Mesenchymal stem cell (in vitro differentiated cells and primary cell): ENCODE results near the gene FUT9.

ENCODE experiments used
- DNase-seq: peaks from one replicate; pipeline ENCODE4 v3.0.0-alpha.2; 2013
- H2AFZ ChIP-seq: one replicate; pipeline ENCODE4 v1.6.1; 2013; ENCODE audit warnings: low read depth, mild to moderate bottlenecking, control low read depth, inconsistent platforms, low read length, moderate library complexity
- H2AK5ac ChIP-seq: 2 replicates; pipeline ENCODE4 v1.6.1; 2013; ENCODE audit warnings: low read length, moderate library complexity, mild to moderate bottlenecking, inconsistent platforms; ENCODE audit not compliant: severe bottlenecking
- H2BK120ac ChIP-seq: one replicate; pipeline ENCODE4 v1.6.1; 2013; ENCODE audit warnings: low read depth, mild to moderate bottlenecking, inconsistent platforms, low read length, moderate library complexity
- H2BK12ac ChIP-seq, 2 experiments: one replicate each; pipeline ENCODE4 v1.6.1; 2013; ENCODE audit warnings: inconsistent platforms in 2 of 2, low read length in 2 of 2, mild to moderate bottlenecking in 2 of 2, moderate library complexity in 2 of 2, control low read depth in 1 of 2
- H2BK15ac ChIP-seq: one replicate; pipeline ENCODE4 v1.6.1; 2013; ENCODE audit warnings: mild to moderate bottlenecking, low read depth, inconsistent platforms; ENCODE audit not compliant: poor library complexity, severe bottlenecking
- H2BK5ac ChIP-seq: 2 replicates; pipeline ENCODE4 v1.6.1; 2013; ENCODE audit warnings: low read depth, mild to moderate bottlenecking, low read length, control low read depth, inconsistent platforms; ENCODE audit not compliant: poor library complexity, severe bottlenecking
- H3K14ac ChIP-seq, 2 experiments: one replicate each; pipeline ENCODE4 v1.6.1; 2013; ENCODE audit warnings: inconsistent platforms in 2 of 2, low read length in 2 of 2, control low read depth in 1 of 2, mild to moderate bottlenecking in 1 of 2, moderate library complexity in 1 of 2
- H3K18ac ChIP-seq, 2 experiments: one replicate each; pipeline ENCODE4 v1.6.1; 2013; ENCODE audit warnings: inconsistent platforms in 2 of 2, low read length in 2 of 2, control low read depth in 1 of 2, low read depth in 1 of 2, mild to moderate bottlenecking in 1 of 2
- H3K23ac ChIP-seq, 2 experiments: one replicate each; pipeline ENCODE4 v1.6.1; 2013; ENCODE audit warnings: inconsistent platforms in 2 of 2, low read length in 2 of 2, mild to moderate bottlenecking in 2 of 2, moderate library complexity in 2 of 2, control low read depth in 1 of 2
- H3K27ac ChIP-seq: 2 replicates; pipeline ENCODE4 v1.5.1; 2013; ENCODE audit warnings: mild to moderate bottlenecking, moderate library complexity, low read length, control low read depth, inconsistent platforms; ENCODE audit not compliant: poor library complexity, severe bottlenecking
- H3K27me3 ChIP-seq, 2 experiments: 2 replicates each; pipeline versions ENCODE4 v1.6.1 to v1.7.0; 2013; ENCODE audit warnings: low read length in 2 of 2, mild to moderate bottlenecking in 2 of 2, moderate library complexity in 2 of 2, control low read depth in 1 of 2, inconsistent platforms in 1 of 2; ENCODE audit not compliant: control insufficient read depth in 1 of 2, insufficient read depth in 1 of 2
- H3K36me3 ChIP-seq, 2 experiments: 2 replicates each; pipeline versions ENCODE4 v1.6.1 to v1.7.0; 2013; ENCODE audit warnings: low read length in 2 of 2, control low read depth in 1 of 2, inconsistent platforms in 1 of 2, low read depth in 1 of 2, mild to moderate bottlenecking in 1 of 2; ENCODE audit not compliant: insufficient read depth in 2 of 2, control insufficient read depth in 1 of 2
- H3K4ac ChIP-seq, 2 experiments: one replicate each; pipeline ENCODE4 v1.6.1; 2013; ENCODE audit warnings: inconsistent platforms in 2 of 2, low read length in 2 of 2, mild to moderate bottlenecking in 2 of 2, moderate library complexity in 2 of 2, control low read depth in 1 of 2, low read depth in 1 of 2
- H3K4me1 ChIP-seq: 2 replicates; pipeline ENCODE4 v1.6.1; 2013; ENCODE audit warnings: low read depth, low read length, control low read depth; ENCODE audit not compliant: control insufficient read depth, insufficient read depth
- H3K4me2 ChIP-seq: 2 replicates; pipeline ENCODE4 v1.6.1; 2013; ENCODE audit warnings: low read length, mild to moderate bottlenecking, inconsistent platforms; ENCODE audit not compliant: poor library complexity, severe bottlenecking
- H3K4me3 ChIP-seq, 2 experiments: 2 replicates each; pipeline versions ENCODE4 v1.5.1 to v1.7.0; 2013; ENCODE audit warnings: low read length in 2 of 2, mild to moderate bottlenecking in 2 of 2, control low read depth in 1 of 2, low read depth in 1 of 2; ENCODE audit not compliant: insufficient read depth in 1 of 2
- H3K79me1 ChIP-seq: replicated peaks from 2 replicates; pipeline ENCODE4 v1.6.1; 2013; ENCODE audit warnings: mild to moderate bottlenecking, control low read depth, low read length, inconsistent platforms; ENCODE audit not compliant: poor library complexity, severe bottlenecking
- H3K9ac ChIP-seq: 2 replicates; pipeline ENCODE4 v1.7.0; 2013; ENCODE audit warnings: mild to moderate bottlenecking, low read length, moderate library complexity
- H3K9me3 ChIP-seq: 2 replicates; pipeline ENCODE4 v1.7.0; 2013; ENCODE audit warnings: mild to moderate bottlenecking, low read length; ENCODE audit not compliant: control insufficient read depth
- H4K8ac ChIP-seq: one replicate; pipeline ENCODE4 v1.6.1; 2013; ENCODE audit warnings: inconsistent platforms, mild to moderate bottlenecking, low read length, moderate library complexity
- H4K91ac ChIP-seq: one replicate; pipeline ENCODE4 v1.6.1; 2013; ENCODE audit warnings: mild to moderate bottlenecking, low read length, inconsistent platforms
- WGBS: methylation state at CpG from one replicate; pipeline ENCODE4 v1.1.7; 2013; ENCODE audit warnings: mixed read lengths; 5-methylcytosine and 5-hydroxymethylcytosine counted together

FUT9 gene

GRCh38 chr6:96014846-96015517 is 792 bp upstream of the FUT9 start:
- no peak for DNase-seq
- peak overlapping the region; percentile 82 for H3K4me2 ChIP-seq
- no peak overlapping the region for H4K91ac ChIP-seq
- peaks cover 15% of the 10 kb centered on the region for H3K4me1 ChIP-seq
- no peak overlapping the region for H4K8ac ChIP-seq
- H3K36me3 ChIP-seq: no peaks in the 10 kb centered on the region
- H2BK15ac ChIP-seq: no peak overlapping the region
- H3K9me3 ChIP-seq: no peaks in the 10 kb centered on the region
- no peak overlapping the region for H2AK5ac ChIP-seq
- H2AFZ ChIP-seq: no peak overlapping the region
- no peak overlapping the region for H3K14ac ChIP-seq
- H3K4me3 ChIP-seq: peak overlapping the region in 1 of 2 experiments; percentile 48
- no peak overlapping the region for H3K9ac ChIP-seq
- no peak overlapping the region for H3K4ac ChIP-seq
- no peak overlapping the region for H2BK120ac ChIP-seq
- no peak overlapping the region for H2BK5ac ChIP-seq
- H3K18ac ChIP-seq: no peak overlapping the region
- 10% methylated on average over 16 of the region's 20 CpGs for WGBS
- H3K79me1 ChIP-seq: no peaks in the 10 kb centered on the region
- H3K27ac ChIP-seq: no peak overlapping the region
- H3K27me3 ChIP-seq: peaks cover 20 to 25% of the 10 kb centered on the region in 2 experiments
- no peak overlapping the region for H3K23ac ChIP-seq
- H2BK12ac ChIP-seq: no peak overlapping the region

GRCh38 chr6:96016334-96017069 is 728 bp downstream of the FUT9 start:
- H3K4me1 ChIP-seq: peaks cover 15% of the 10 kb centered on the region
- no peak overlapping the region for H2BK120ac ChIP-seq
- H3K4ac ChIP-seq: no peak overlapping the region
- H2AK5ac ChIP-seq: no peak overlapping the region
- H2BK15ac ChIP-seq: no peak overlapping the region
- H3K4me3 ChIP-seq: peak overlapping the region in 1 of 2 experiments; percentile 48
- no peak overlapping the region for H2BK12ac ChIP-seq
- no peak overlapping the region for H4K91ac ChIP-seq
- no peak overlapping the region for H3K9ac ChIP-seq
- H3K27me3 ChIP-seq: peaks cover 20 to 25% of the 10 kb centered on the region in 2 experiments
- no peak overlapping the region for H2AFZ ChIP-seq
- no peaks in the 10 kb centered on the region for H3K9me3 ChIP-seq
- no peak for DNase-seq
- peak overlapping the region; percentile 82 for H3K4me2 ChIP-seq
- H3K79me1 ChIP-seq: no peaks in the 10 kb centered on the region
- H3K14ac ChIP-seq: no peak overlapping the region
- H4K8ac ChIP-seq: no peak overlapping the region
- H3K23ac ChIP-seq: no peak overlapping the region
- H3K18ac ChIP-seq: no peak overlapping the region
- H3K27ac ChIP-seq: no peak overlapping the region
- no peaks in the 10 kb centered on the region for H3K36me3 ChIP-seq
- 11% methylated on average over 15 of the region's 18 CpGs for WGBS
- H2BK5ac ChIP-seq: no peak overlapping the region

- WGBS: 68% methylated on average over 2 of the region's 2 CpGs
- no peak for DNase-seq
Measured at GRCh38 chr6:96017070-96017359, 1.2 kb downstream of the FUT9 start.

GRCh38 chr6:96022225-96022624 is 6.5 kb downstream of the FUT9 start:
- no peak overlapping the region for H2BK120ac ChIP-seq
- H3K23ac ChIP-seq: no peak overlapping the region
- no peak for DNase-seq
- H3K27ac ChIP-seq: no peak overlapping the region
- no peak overlapping the region for H4K8ac ChIP-seq
- no peaks in the 10 kb centered on the region for H3K79me1 ChIP-seq
- H3K27me3 ChIP-seq: peaks cover under 1% of the 10 kb centered on the region in 2 experiments
- H3K9ac ChIP-seq: no peak overlapping the region
- H2BK5ac ChIP-seq: no peak overlapping the region
- H4K91ac ChIP-seq: no peak overlapping the region
- no peak overlapping the region for H3K4me2 ChIP-seq
- no peaks in the 10 kb centered on the region for H3K9me3 ChIP-seq
- no peaks in the 10 kb centered on the region for H3K4me1 ChIP-seq
- no peak overlapping the region for H2BK12ac ChIP-seq
- no peak overlapping the region for H3K18ac ChIP-seq
- no peak overlapping the region for H2AFZ ChIP-seq
- no peak overlapping the region for H3K4me3 ChIP-seq
- no peak overlapping the region for H3K4ac ChIP-seq
- H3K36me3 ChIP-seq: no peaks in the 10 kb centered on the region
- no peak overlapping the region for H2BK15ac ChIP-seq
- no peak overlapping the region for H3K14ac ChIP-seq
- no peak overlapping the region for H2AK5ac ChIP-seq

More at GRCh38 chr6:96017070-96017359, 1.2 kb downstream of the FUT9 start:
- no peak overlapping the region for H3K18ac ChIP-seq
- no peaks in the 10 kb centered on the region for H3K36me3 ChIP-seq
- no peak overlapping the region for H2BK120ac ChIP-seq
- H3K4me1 ChIP-seq: peaks cover 15% of the 10 kb centered on the region
- no peak overlapping the region for H3K14ac ChIP-seq
- no peak overlapping the region for H4K91ac ChIP-seq
- peaks cover 20 to 25% of the 10 kb centered on the region in 2 experiments for H3K27me3 ChIP-seq
- H3K9ac ChIP-seq: no peak overlapping the region
- no peak overlapping the region for H2BK12ac ChIP-seq
- no peak overlapping the region for H4K8ac ChIP-seq
- H2AK5ac ChIP-seq: no peak overlapping the region
- no peaks in the 10 kb centered on the region for H3K79me1 ChIP-seq
- H3K27ac ChIP-seq: no peak overlapping the region
- H3K23ac ChIP-seq: no peak overlapping the region
- no peaks in the 10 kb centered on the region for H3K9me3 ChIP-seq
- H2BK5ac ChIP-seq: no peak overlapping the region
- H2BK15ac ChIP-seq: no peak overlapping the region
- no peak overlapping the region for H3K4me3 ChIP-seq
- H3K4ac ChIP-seq: no peak overlapping the region
- H3K4me2 ChIP-seq: no peak overlapping the region
- H2AFZ ChIP-seq: no peak overlapping the region
